Measurements from ENCODE around the gene RNF43.

RNF43 gene

DNA sequence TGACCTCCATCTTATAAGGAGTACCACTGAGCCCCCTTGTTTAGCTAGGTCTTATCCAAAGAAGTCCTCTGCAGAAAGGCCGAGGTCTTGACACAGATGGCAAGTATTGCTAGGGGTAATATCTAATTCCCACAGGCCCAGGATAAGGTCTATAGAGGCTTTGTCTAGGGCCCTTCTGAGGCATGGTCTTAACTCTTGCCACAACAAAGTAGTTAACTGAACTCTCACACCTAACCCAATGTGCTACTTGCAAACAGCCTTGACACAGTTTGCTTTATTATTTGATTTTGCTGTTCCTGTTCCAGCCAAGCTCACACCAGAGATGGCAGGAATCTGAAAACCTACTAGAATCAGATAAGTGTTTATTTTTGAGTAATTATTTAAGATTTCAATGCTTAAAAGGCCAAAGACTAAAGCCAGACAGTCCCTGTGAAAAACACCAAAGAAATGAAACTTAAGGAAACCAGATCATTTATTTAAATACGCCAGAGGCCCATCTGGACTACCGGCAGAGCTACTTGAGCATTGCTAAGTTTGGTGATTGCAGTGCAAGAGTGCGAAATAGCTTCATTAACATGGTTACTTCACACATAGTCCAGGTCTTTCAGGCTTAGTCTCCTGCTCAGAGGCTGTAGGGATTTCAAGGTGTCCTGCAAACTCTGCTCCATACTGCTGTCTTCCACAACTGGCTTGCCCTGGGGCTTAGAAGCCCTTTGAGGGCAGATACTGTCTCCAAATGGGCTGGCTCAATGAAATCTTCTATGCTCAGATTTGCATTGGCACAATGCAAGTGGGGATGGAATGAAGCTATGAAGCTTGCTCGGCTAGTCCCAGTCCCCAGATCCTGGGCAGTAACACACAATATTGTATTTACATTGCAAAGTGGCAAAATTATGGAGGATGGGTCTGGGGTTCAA is 36.9 kb downstream of the RNF43 start:
- DNase-seq: no peak

- no peak for DNase-seq
These were observed 37.9 kb downstream of the RNF43 start for GRCh38 chr17:58379511-58379824.

- no peak for DNase-seq
These were observed 38.4 kb downstream of the RNF43 start for GRCh38 chr17:58378733-58379510.

DNA sequence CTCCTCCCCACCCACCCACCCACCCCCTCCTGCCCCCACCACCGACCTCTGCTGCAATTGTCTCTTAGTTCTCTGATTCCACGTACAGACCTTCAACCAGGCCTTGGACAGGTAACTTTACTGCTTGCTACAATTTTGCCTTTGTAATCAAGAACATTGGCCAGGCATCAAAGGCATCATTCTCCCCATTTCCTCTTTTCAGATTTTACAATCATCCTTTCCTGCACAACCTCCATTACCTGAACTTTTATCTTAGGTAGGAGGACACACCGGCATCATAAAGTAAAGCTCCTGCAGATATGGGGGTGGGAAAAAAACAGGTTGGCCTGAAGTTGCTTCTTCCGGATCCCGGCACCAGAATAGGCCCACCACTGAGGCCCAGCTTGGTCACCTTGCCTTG is 39.7 kb downstream of the RNF43 start:
- no peak for DNase-seq

DNA sequence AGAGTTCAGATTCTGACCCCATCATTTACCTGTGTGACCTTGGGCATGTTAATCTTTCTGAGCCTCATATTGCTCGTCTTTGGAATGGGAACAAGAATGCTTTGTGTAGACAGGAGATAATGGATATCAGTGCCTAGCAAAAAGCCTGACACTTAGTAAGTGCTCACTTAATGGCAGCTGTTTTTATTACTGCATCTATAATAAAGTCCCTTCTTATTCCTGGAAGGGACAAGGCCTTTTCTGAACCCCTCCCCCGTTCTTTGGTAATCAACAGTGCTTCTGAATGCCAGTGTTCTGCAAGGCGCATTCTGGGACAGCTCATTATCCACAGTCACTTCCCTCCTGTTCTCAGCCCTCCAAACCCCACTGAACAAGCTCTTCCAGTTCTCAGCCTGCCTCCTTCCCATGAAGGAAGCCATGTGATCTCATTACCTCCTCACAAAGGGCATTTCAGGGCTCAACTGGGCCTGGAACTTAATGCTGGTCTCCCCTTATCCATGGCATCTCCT is 40.2 kb downstream of the RNF43 start:
- DNase-seq: no peak

- no peak for DNase-seq
These were observed 40.8 kb downstream of the RNF43 start for GRCh38 chr17:58376472-58377000.

GRCh38 chr17:58375811-58376210 is 41.5 kb downstream of the RNF43 start:
- no peak for DNase-seq

- no peak for DNase-seq
These were observed 42.1 kb downstream of the RNF43 start for GRCh38 chr17:58375256-58375655.

DNA sequence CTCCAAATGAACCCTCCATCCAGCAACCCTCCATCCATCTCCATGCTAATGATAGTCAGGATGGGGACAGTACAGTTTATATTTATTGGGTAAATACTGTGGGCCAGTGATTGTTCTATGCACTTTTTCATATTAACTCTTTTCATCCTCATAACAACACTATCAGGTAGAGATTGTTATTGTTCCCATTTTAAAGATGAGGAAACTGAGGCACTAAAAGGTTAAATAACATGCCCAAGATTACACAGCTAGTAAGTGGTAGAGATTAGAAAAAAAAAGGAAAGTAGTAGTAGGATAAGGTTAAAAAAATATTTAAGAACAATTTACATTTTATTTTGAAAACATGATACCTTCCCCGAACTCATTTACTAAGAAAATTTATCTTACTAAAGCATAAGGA is 43.4 kb downstream of the RNF43 start:
- DNase-seq: no peak

- DNase-seq: no peak
These were observed 44.3 kb downstream of the RNF43 start for GRCh38 chr17:58373003-58373402.

- DNase-seq: no peak
These were observed 45.9 kb downstream of the RNF43 start for GRCh38 chr17:58371300-58371950.

GRCh38 chr17:58370716-58371115 is 46.6 kb downstream of the RNF43 start:
- DNase-seq: no peak

DNA sequence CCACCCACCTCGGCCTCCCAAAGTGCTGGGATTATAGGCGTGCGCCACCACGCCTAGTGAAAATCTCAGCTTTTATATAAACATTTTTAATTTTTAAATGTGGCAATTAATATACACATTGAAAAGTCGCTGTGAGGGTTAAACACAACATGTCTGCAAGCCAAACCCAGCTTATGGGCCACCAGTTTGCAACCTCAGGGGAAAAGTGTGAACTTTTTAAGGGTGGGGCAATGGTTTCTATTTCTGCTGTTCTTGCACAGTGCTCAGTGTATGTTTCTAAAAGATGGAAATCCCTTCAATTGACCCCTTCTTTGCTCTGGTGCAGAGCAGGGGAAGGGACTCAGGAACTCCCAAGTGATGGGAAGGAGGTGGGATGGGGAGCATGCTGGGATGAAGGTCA is 47.0 kb downstream of the RNF43 start:
- no peak for DNase-seq

DNA sequence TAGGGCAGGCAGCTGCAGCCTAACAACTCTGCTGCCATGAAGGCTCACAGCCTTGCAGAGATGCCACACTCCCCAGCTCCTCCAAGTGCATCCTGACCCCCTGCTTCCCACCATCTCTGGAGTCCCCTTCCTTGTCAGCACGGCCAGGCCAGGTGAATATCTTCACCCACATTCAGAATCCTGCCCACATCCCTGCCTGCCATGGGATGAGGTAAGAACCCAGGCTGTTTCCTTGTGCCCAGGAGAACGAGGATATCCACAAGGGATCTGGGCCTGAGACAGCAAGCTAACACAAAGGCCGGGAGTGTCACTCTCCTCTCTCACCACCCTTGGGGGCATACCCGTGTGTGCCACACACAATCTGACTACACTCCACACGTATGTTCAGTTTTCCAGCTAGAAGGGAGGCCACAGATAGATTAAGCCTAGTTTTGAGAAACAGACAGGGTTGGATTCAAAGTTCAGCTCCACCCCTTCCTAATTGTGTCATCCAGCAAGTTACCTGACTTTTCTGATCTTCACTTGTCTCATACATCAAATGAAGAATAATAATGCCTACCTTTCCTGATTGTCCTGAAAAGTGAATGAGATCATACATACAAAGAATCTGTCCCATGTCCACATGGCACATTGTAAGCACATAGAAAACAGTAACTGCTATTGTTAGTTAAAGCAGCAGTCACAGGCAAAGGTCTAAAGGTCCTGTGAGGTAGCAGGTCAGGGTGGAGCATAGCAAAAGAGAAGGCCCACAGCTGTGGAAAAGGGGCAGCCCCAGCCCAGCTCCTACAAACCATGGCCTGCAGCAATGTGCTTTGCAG is 47.9 kb downstream of the RNF43 start:
- no peak for DNase-seq

- no peak for DNase-seq
These were observed 48.5 kb downstream of the RNF43 start for GRCh38 chr17:58368860-58369213.

Measured in activated CD4-positive, alpha-beta T cell treated with anti-CD3 and anti-CD28 coated beads for 1 hour (primary cell).